Measurements from ENCODE around the gene HS3ST6. TPM values are rescaled to one million over a fixed set of nuclear protein-coding genes. Genes with fewer than 3 reads are reported as not detected.

HS3ST6 gene
- total and polyA plus RNA-seq, 9 of the 15 experiments (the other 6 are each of a cell fraction or from before 2014, with no cell fraction given) = not detected

- Histone ChIP-seq H3K4me1 (replicated peaks in 1 of 2; ENCODE audit: control insufficient read depth in 2 of 2, insufficient read depth in 2 of 2, low read length in 2 of 2) (peaks cover 0 to 65% of the 10 kb centered on the region in 2 experiments; a peak in 2 of 5 replicates), H3K9ac (ENCODE audit: insufficient read depth in 1 of 2, low read depth in 2 of 2, low read length in 2 of 2) (no peak overlapping the region), H4K20me1 (replicated peaks; ENCODE audit: control insufficient read depth, insufficient read depth, low read length) (no peaks in the 10 kb centered on the region), H3K79me2 (ENCODE audit: control insufficient read depth, insufficient read depth, low read length) (no peaks in the 10 kb centered on the region), H3K27ac (ENCODE audit: extremely low read depth, low read depth, low read length) (no peak overlapping the region), H3K4me2 (ENCODE audit: insufficient read depth, low read length) (no peak overlapping the region), H3K36me3 (ENCODE audit: control insufficient read depth, insufficient read depth, low read length) (no peaks in the 10 kb centered on the region), H3K27me3 (ENCODE audit: control insufficient read depth in 2 of 2, insufficient read depth in 2 of 2, low read length in 2 of 2) (peaks cover 18 to 48% of the 10 kb centered on the region in 2 experiments; a peak in 4 of 5 replicates), H3K9me1 (ENCODE audit: control insufficient read depth, insufficient read depth, low read length) (no peaks in the 10 kb centered on the region), H2AFZ (ENCODE audit: low read depth, low read length) (no peak overlapping the region), H3K4me3 (no peak overlapping the region), H3K9me3 (replicated peaks; ENCODE audit: control insufficient read depth, insufficient read depth, low read depth, low read length) (no peaks in the 10 kb centered on the region)
- POLR2A ChIA-PET = no interaction called here
- no peak for TF ChIP-seq CUX1 (CRISPR knock-in tag; IDR thresholded peaks at IDR 0.05)
- no peak for TF ChIP-seq MTA3 (IDR thresholded peaks at IDR 0.05; ENCODE audit: borderline replicate concordance)
- TF ChIP-seq ZNF311 (CRISPR knock-in tag; IDR thresholded peaks at IDR 0.05) = no peak
- TF ChIP-seq TRIM25 (IDR thresholded peaks at IDR 0.05; ENCODE audit: borderline replicate concordance) = no peak
- TF ChIP-seq TAF1 (IDR thresholded peaks at IDR 0.05; ENCODE audit: control insufficient read depth, extremely low read depth, insufficient read depth, low read length, severe bottlenecking) = no peak
- TF ChIP-seq ELK3 (CRISPR knock-in tag; IDR thresholded peaks at IDR 0.05) = no peak
- TF ChIP-seq RBM39 (optimal IDR thresholded peaks at IDR 0.05; ENCODE audit: low read depth, low read length) = no peak
- TF ChIP-seq YBX1 (IDR thresholded peaks at IDR 0.05) = no peak
- TF ChIP-seq KDM1A (IDR thresholded peaks at IDR 0.05) = no peak
- no peak for TF ChIP-seq PTTG1 (tag; IDR thresholded peaks at IDR 0.05; ENCODE audit: low read depth)
- no peak for TF ChIP-seq POLR2AphosphoS2 (IDR thresholded peaks at IDR 0.05; ENCODE audit: low read length)
- no peak for TF ChIP-seq TEAD4 (IDR thresholded peaks at IDR 0.05; ENCODE audit: low read length)
- TF ChIP-seq TEAD4 (CRISPR knock-in tag; IDR thresholded peaks at IDR 0.05; ENCODE audit: borderline replicate concordance) = no peak
- TF ChIP-seq SUPT5H (IDR thresholded peaks at IDR 0.05) = no peak
- TF ChIP-seq SMC3 (conservative IDR thresholded peaks at IDR 0.05; ENCODE audit: insufficient read depth, low read depth, low read length) = no peak
- no peak for TF ChIP-seq ZNF830 (CRISPR knock-in tag; IDR thresholded peaks at IDR 0.05)
- no peak for TF ChIP-seq ZFP36 (IDR thresholded peaks at IDR 0.05; ENCODE audit: low read depth, low read length, partially characterized antibody)
- no TSS peak for BruUV-seq (replicated peaks)
- intact Hi-C loops (cut with micrococcal nuclease) = no loop called here
- in situ Hi-C loops (cut with MboI) = no loop called here
- ATAC-seq (no peak), DNase-seq (ENCODE audit: extremely low read depth in 1 of 4, low spot score in 3 of 4) (no peak), FAIRE-seq (no peak)
- WGBS (ENCODE audit: insufficient coverage, low coverage, missing lambda C conversion rate) = 51% methylated on average over 11 of the region's 17 CpGs
- CTCF ChIA-PET (ENCODE audit: low intra/inter-chr PET ratio) = no interaction called here
Observed at GRCh38 chr16:1912215-1912543, 6.0 kb downstream of the HS3ST6 start.
